Measurements from ENCODE around the gene GARIN3.

The GARIN3 gene

DNA sequence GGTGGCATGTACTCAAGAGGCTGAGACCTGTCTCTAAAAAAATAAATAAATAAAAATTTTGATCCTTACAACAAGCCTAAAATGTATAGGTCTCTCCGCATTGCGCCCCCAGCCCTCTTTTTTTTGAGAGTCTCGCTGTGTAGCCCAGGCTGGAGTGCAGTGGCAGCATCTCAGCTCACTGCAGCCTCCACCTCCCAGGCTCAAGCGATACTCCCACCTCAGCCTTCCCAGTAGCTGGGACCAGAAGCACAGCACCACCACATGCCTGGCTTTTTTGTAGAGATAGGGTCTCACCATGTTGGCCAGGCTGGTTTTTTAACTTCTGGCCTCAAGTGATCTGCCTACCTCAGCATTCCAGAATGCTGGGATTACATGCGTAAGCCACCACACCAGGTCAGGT, 2.2 kb upstream of the GARIN3 start:
- Mint-ChIP-seq H3K27me3 (ENCODE audit: low read depth, poor library complexity) (peaks cover 7% of the 10 kb centered on the region), H3K4me1 (no peaks in the 10 kb centered on the region), H3K9me3 (peaks cover 5% of the 10 kb centered on the region), H3K4me3 (no peak overlapping the region), H3K36me3 (ENCODE audit: low read depth) (no peaks in the 10 kb centered on the region), H3K27ac (no peak overlapping the region)
- no peak for DNase-seq
- TF ChIP-seq, protein P1, sequence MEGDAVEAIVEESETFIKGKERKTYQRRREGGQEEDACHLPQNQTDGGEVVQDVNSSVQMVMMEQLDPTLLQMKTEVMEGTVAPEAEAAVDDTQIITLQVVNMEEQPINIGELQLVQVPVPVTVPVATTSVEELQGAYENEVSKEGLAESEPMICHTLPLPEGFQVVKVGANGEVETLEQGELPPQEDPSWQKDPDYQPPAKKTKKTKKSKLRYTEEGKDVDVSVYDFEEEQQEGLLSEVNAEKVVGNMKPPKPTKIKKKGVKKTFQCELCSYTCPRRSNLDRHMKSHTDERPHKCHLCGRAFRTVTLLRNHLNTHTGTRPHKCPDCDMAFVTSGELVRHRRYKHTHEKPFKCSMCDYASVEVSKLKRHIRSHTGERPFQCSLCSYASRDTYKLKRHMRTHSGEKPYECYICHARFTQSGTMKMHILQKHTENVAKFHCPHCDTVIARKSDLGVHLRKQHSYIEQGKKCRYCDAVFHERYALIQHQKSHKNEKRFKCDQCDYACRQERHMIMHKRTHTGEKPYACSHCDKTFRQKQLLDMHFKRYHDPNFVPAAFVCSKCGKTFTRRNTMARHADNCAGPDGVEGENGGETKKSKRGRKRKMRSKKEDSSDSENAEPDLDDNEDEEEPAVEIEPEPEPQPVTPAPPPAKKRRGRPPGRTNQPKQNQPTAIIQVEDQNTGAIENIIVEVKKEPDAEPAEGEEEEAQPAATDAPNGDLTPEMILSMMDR (IDR thresholded peaks at IDR 0.05) = no peak

DNA sequence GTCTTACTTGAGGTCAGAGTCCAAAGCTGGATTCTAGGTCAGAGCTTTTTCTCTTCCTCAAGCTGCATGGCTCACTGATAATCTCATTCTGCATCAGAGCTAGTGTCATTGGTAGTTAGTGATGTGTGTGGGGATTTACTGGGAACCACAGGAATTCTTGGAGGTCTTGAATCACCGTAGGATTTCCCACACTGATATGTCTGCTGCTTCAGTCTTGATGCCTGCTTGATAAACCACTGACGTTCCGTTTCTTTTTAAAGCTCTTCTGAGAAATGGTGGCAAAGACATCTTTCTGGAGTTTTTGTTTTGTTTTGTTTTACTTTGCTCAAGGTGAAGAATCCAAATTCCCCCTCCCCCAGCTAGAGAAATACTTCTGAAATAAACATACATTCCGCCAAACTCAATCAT, 1.2 kb upstream of the GARIN3 start:
- TF ChIP-seq, protein P1 (IDR thresholded peaks at IDR 0.05) = no peak
- Mint-ChIP-seq H3K4me3 (no peak overlapping the region), H3K9me3 (peaks cover 5% of the 10 kb centered on the region), H3K27me3 (ENCODE audit: low read depth, poor library complexity) (peaks cover 7% of the 10 kb centered on the region), H3K4me1 (no peaks in the 10 kb centered on the region), H3K27ac (no peak overlapping the region), H3K36me3 (ENCODE audit: low read depth) (no peaks in the 10 kb centered on the region)
- no peak for DNase-seq

DNA sequence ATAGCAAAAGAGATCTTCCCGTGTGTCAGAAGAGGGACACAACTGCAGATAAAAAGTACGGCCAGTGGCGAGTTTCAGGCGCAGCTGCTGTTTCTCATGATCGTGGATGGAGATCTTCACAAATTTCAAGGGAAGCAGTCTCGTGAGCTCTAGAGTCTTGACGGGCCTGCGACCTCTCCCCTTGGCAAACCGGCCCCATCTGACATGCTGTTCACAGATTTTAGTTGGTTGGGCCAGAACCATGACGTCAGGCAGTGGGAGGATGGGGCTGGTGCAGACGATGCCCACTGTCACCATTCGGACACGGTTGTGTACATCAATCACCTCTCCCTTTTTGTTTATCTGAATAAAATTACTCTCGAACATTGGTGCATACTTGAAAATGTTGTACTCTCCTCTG, 396 bp downstream of the GARIN3 start:
- Mint-ChIP-seq H3K27me3 (ENCODE audit: low read depth, poor library complexity) (peaks cover 7% of the 10 kb centered on the region), H3K9me3 (peaks cover 5% of the 10 kb centered on the region), H3K4me3 (no peak overlapping the region), H3K4me1 (no peaks in the 10 kb centered on the region), H3K36me3 (ENCODE audit: low read depth) (no peaks in the 10 kb centered on the region), H3K27ac (no peak overlapping the region)
- TF ChIP-seq, protein P1 (IDR thresholded peaks at IDR 0.05) = no peak
- no peak for DNase-seq

DNA sequence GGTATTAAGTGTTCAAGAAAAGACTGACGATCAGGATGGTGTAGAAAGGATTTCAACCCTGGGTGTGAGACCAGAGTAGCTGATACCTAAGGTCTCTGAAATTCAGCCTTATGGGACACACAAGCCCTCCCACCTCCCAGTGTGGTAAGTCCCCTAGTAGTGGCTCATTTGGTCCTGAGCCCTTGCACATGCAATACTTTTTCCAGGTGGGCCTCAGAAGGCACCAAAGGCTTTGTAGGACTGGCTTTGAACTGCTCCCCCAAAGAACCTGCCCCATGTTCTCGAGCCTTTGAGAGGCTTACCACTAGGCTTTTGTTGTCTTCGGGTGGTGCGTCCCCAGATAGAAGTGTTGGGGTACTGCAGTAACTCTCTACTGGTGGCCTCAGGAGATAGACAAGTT, 803 bp downstream of the GARIN3 start:
- H3K4me3 Mint-ChIP-seq = no peak overlapping the region
- peaks cover 4% of the 10 kb centered on the region for H3K27me3 Mint-ChIP-seq (ENCODE audit: low read depth, poor library complexity)
- peaks cover 2% of the 10 kb centered on the region for H3K9me3 Mint-ChIP-seq
- H3K36me3 Mint-ChIP-seq (ENCODE audit: low read depth) = no peaks in the 10 kb centered on the region
- TF ChIP-seq, protein P1 (IDR thresholded peaks at IDR 0.05) = no peak
- no peaks in the 10 kb centered on the region for H3K4me1 Mint-ChIP-seq
- no peak overlapping the region for H3K27ac Mint-ChIP-seq
- DNase-seq = no peak

DNA sequence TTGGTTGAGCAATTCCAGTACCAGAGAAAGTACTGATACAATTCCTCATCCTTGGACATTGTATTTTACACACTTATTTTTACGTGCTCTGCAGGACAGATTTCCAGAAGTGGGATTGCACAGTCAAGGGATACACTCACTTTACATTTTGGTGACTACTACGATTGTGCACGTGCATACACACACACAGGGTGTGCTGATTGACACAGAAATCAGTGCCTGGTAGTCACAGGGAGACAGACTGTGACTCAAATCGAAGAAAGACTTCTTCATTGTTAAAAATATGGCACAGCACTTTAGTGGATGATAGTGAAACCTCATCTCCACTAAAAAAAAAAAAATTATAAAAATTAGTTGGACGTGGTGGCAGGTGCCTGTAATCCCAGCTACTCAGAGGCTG, 1.5 kb downstream of the GARIN3 start:
- Mint-ChIP-seq H3K4me1 (no peaks in the 10 kb centered on the region), H3K27me3 (ENCODE audit: low read depth, poor library complexity) (peaks cover 4% of the 10 kb centered on the region), H3K36me3 (ENCODE audit: low read depth) (no peaks in the 10 kb centered on the region), H3K9me3 (no peaks in the 10 kb centered on the region), H3K27ac (no peak overlapping the region), H3K4me3 (no peak overlapping the region)
- no peak for DNase-seq
- TF ChIP-seq, protein P1 (IDR thresholded peaks at IDR 0.05) = no peak

DNA sequence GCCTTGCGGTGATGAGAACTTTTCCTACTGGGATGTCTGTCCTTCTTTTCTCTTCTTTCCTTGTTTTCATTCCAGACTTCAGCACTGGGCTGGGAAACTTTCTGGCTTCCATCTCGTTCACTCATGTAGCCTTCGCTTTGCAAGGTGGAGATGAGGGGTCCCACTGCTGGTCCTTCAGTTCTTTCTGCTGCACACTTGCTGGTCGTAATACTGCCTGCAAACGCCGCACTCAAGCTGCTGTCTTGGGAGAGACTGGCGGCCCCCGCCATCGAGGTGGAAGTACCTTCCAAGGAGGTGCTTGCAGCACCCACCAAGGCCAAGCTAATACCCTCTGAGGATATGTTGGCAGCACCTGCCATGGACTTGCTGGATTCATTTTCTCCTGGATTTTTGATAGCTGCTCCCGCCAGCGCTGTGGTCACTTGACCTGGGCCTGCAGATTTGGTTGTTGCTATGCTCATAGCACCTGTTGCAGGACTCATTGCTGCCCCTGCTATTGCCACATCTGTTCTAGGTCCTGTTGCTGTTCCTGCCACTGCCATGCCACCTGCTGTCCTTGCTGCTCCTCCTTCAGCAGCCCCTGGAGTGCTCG, 3.0 kb downstream of the GARIN3 start:
- H3K4me3 Mint-ChIP-seq = no peak overlapping the region
- no peaks in the 10 kb centered on the region for H3K9me3 Mint-ChIP-seq
- H3K27me3 Mint-ChIP-seq (ENCODE audit: low read depth, poor library complexity) = peaks cover 4% of the 10 kb centered on the region
- H3K36me3 Mint-ChIP-seq (ENCODE audit: low read depth) = no peaks in the 10 kb centered on the region
- H3K27ac Mint-ChIP-seq = peak overlapping the region; percentile 67
- H3K4me1 Mint-ChIP-seq = no peaks in the 10 kb centered on the region
- TF ChIP-seq, protein P1 (IDR thresholded peaks at IDR 0.05) = no peak
- DNase-seq = no peak
